Measurements from ENCODE around the gene MIDN. TPM values are rescaled to one million over a fixed set of nuclear protein-coding genes. Genes with fewer than 3 reads are reported as not detected.

The MIDN gene
- total RNA-seq, 1 experiment from 2014 or later = 125 TPM

DNA sequence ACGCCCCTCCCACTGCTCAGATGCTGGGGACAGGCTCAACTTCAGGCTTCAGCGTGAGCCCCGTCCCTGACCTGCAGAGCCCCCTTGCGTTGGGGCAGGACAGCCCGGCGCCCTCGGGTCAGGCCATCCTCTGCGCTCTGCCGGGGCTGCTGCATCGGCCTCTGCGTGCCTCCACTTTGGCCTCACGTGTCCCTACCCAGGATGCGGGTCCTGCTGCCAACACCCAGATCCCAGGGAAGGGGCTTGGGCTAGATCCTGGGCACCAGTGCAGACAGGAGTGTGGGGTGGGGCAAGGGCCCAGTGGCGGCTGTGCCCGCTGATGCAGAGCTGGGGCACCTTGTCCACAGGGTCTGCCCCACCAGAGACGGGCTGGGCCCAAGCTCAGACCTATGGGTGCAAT lies 23.5 kb upstream of the MIDN start:
- Mint-ChIP-seq H3K36me3 (ENCODE audit: insufficient read depth, unreplicated experiment) (peaks cover 15% of the 10 kb centered on the region), H3K27ac (ENCODE audit: unreplicated experiment) (no peak overlapping the region), H3K4me1 (ENCODE audit: low read depth, unreplicated experiment) (no peaks in the 10 kb centered on the region), H3K4me3 (ENCODE audit: unreplicated experiment) (no peak overlapping the region), H3K9me3 (ENCODE audit: unreplicated experiment) (no peaks in the 10 kb centered on the region), H3K27me3 (ENCODE audit: insufficient read depth, unreplicated experiment) (no peaks in the 10 kb centered on the region)
- Histone ChIP-seq H3K4me1 (no peaks in the 10 kb centered on the region), H3K27me3 (replicated peaks; ENCODE audit: control insufficient read depth, insufficient read depth, low read length) (no peaks in the 10 kb centered on the region), H3K9me3 (no peaks in the 10 kb centered on the region), H3K36me3 (ENCODE audit: control insufficient read depth, insufficient read depth, low read length) (peaks cover 2% of the 10 kb centered on the region), H3K4me3 (ENCODE audit: low read depth, low read length) (no peak overlapping the region)
- TF ChIP-seq, protein P1, sequence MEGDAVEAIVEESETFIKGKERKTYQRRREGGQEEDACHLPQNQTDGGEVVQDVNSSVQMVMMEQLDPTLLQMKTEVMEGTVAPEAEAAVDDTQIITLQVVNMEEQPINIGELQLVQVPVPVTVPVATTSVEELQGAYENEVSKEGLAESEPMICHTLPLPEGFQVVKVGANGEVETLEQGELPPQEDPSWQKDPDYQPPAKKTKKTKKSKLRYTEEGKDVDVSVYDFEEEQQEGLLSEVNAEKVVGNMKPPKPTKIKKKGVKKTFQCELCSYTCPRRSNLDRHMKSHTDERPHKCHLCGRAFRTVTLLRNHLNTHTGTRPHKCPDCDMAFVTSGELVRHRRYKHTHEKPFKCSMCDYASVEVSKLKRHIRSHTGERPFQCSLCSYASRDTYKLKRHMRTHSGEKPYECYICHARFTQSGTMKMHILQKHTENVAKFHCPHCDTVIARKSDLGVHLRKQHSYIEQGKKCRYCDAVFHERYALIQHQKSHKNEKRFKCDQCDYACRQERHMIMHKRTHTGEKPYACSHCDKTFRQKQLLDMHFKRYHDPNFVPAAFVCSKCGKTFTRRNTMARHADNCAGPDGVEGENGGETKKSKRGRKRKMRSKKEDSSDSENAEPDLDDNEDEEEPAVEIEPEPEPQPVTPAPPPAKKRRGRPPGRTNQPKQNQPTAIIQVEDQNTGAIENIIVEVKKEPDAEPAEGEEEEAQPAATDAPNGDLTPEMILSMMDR (IDR thresholded peaks at IDR 0.05; ENCODE audit: insufficient read depth in 1 of 2, low read depth in 1 of 2, low read length in 1 of 2, severe bottlenecking in 1 of 2, unreplicated experiment in 1 of 2) = no peak
- CTCF ChIA-PET = interaction anchor here (1.0 kb wide), 1 partner anchor 20 kb away, joined by 4 read pairs; no protein-coding TSS in a partner anchor
- POLR2A ChIA-PET = interaction anchor here (0.6 kb wide), 1 partner anchor 10 kb away, joined by 5 read pairs; no protein-coding TSS in a partner anchor
- intact Hi-C loops (cut with micrococcal nuclease; ENCODE audit: unreplicated experiment) = no loop called here
- no TSS peak for BruUV-seq (replicated peaks)
- DNase-seq = no peak

DNA sequence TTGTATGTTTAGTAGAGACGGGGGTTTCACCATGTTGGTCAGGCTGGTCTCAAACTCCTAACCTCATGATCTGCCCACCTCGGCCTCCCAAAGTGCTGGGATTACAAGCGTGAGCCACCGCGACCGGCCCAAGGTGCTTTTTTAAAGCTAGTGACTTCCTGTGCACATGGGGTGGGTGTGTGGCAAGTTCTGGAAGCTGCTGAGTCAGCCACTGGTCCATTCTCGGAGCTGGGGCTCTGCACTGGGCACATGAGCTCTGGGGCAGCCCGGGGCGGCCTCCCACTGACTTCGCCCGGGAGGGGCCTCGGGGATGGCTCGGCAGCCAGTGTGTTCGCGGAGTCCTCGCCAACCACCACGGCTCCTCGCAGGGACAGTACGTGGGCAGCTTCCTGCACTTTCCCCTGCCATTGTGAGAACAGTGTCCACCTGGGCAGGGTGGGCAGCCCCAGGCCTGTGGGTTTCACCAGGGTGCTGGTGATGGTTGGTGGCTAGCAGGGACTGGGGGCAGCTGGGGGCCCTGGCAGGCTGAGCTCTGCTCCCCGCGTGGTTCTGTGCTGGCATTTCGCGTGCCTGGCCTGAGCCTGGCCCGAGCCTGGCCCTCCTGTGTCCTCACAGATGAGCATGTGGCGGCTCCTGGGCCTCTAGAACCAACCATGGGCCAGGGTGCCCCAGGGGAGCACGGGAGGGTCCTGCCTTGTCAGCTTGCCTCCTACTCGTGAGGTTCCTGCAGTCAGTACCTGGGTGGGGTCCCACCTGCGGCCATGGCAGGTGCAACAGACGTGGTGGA lies 22.8 kb upstream of the MIDN start:
- no TSS peak for BruUV-seq (replicated peaks)
- Mint-ChIP-seq H3K4me3 (ENCODE audit: unreplicated experiment) (no peak overlapping the region), H3K36me3 (ENCODE audit: insufficient read depth, unreplicated experiment) (peaks cover 15% of the 10 kb centered on the region), H3K4me1 (ENCODE audit: low read depth, unreplicated experiment) (no peaks in the 10 kb centered on the region), H3K9me3 (ENCODE audit: unreplicated experiment) (no peaks in the 10 kb centered on the region), H3K27ac (ENCODE audit: unreplicated experiment) (no peak overlapping the region), H3K27me3 (ENCODE audit: insufficient read depth, unreplicated experiment) (no peaks in the 10 kb centered on the region)
- TF ChIP-seq, protein P1 (IDR thresholded peaks at IDR 0.05; ENCODE audit: insufficient read depth in 1 of 2, low read depth in 1 of 2, low read length in 1 of 2, severe bottlenecking in 1 of 2, unreplicated experiment in 1 of 2) = no peak
- Histone ChIP-seq H3K9me3 (no peaks in the 10 kb centered on the region), H3K4me3 (ENCODE audit: low read depth, low read length) (no peak overlapping the region), H3K36me3 (ENCODE audit: control insufficient read depth, insufficient read depth, low read length) (peaks cover 2% of the 10 kb centered on the region), H3K4me1 (no peaks in the 10 kb centered on the region), H3K27me3 (replicated peaks; ENCODE audit: control insufficient read depth, insufficient read depth, low read length) (no peaks in the 10 kb centered on the region)
- POLR2A ChIA-PET = no interaction called here
- intact Hi-C loops (cut with micrococcal nuclease; ENCODE audit: unreplicated experiment) = no loop called here
- CTCF ChIA-PET = interaction anchor here (1.0 kb wide), 1 partner anchor 19 kb away, joined by 4 read pairs; no protein-coding TSS in a partner anchor
- no peak for DNase-seq

DNA sequence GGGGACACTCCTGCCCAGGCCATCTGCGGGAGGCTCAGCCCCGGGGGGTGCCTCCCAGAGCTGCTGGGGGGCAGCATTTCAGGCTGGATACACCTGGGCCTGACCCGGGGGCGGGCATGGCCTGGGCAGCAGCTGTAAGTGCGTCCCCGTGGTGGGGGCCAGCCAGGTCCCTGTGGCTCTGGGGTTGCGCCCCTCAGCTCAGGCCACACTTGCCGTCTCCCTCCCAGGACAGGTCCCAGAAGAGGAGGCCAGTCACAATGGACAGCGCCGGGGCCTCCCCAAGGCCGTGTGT lies 22.2 kb upstream of the MIDN start:
- Histone ChIP-seq H3K9me3 (no peaks in the 10 kb centered on the region), H3K4me1 (no peaks in the 10 kb centered on the region), H3K36me3 (ENCODE audit: control insufficient read depth, insufficient read depth, low read length) (peaks cover 2% of the 10 kb centered on the region), H3K4me3 (ENCODE audit: low read depth, low read length) (no peak overlapping the region), H3K27me3 (replicated peaks; ENCODE audit: control insufficient read depth, insufficient read depth, low read length) (no peaks in the 10 kb centered on the region)
- no peaks in the 10 kb centered on the region for H3K9me3 Mint-ChIP-seq (ENCODE audit: unreplicated experiment)
- no peak overlapping the region for H3K4me3 Mint-ChIP-seq (ENCODE audit: unreplicated experiment)
- intact Hi-C loops (cut with micrococcal nuclease; ENCODE audit: unreplicated experiment) = no loop called here
- H3K36me3 Mint-ChIP-seq (ENCODE audit: insufficient read depth, unreplicated experiment) = peaks cover 18% of the 10 kb centered on the region
- CTCF ChIA-PET = no interaction called here
- DNase-seq = no peak
- H3K27me3 Mint-ChIP-seq (ENCODE audit: insufficient read depth, unreplicated experiment) = no peaks in the 10 kb centered on the region
- H3K27ac Mint-ChIP-seq (ENCODE audit: unreplicated experiment) = no peak overlapping the region
- TF ChIP-seq, protein P1 (IDR thresholded peaks at IDR 0.05; ENCODE audit: insufficient read depth in 1 of 2, low read depth in 1 of 2, low read length in 1 of 2, severe bottlenecking in 1 of 2, unreplicated experiment in 1 of 2) = no peak
- no peaks in the 10 kb centered on the region for H3K4me1 Mint-ChIP-seq (ENCODE audit: low read depth, unreplicated experiment)
- BruUV-seq (replicated peaks) = no TSS peak
- POLR2A ChIA-PET = no interaction called here

Measured in Caco-2 (cell line).